Bone marrow (tissue), 2 donors: ENCODE data around the gene DYNC1H1.
A peak's percentile ranks its signal among the peaks of the same experiment; 100 is the strongest.

Source experiments
- DNase-seq, 2 donors: peaks; one replicate each; lab custom pipeline; 2025; lab: John Stamatoyannopoulos, UW

The DYNC1H1 gene

DNA sequence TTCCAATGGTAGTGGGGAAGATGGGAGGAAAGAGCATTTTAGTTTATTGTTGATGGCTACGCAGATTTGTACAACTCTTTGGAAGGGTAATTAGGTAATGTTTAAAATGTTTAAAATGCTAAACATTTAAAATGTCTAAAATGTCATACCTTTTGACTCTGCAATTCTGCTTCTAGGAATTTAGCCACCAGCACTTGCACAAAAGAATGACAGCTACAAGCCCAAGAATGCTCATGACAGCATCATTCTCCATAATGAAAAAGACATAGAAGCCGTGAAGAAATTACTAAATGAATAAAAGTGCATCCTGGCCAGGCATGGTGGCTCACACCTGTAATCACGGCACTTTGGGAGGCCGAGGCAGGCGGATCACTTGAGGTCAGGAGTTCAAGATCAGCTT, 19.9 kb upstream of the DYNC1H1 start:
- DNase-seq, result no peak

DNA sequence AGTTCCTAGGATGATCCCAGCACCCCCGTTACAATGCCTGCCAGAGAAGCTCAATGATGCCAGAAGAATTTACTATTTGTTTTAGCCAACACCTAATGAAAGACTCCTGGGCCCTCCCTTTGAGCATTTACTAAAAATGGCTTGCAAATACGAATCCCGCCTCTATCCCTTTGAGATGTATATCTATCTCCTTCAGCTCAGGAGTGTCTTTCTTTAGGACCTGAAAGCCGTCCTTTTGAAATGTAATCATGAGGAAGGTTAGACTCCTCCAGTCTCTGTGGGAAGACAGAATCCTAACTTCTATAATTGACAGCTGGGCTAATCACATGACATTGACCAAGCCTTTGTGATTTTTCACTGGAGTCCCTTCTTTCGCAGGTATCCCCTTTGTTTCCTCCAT, 19.2 kb upstream of the DYNC1H1 start:
- DNase-seq, result no peak

- no peak for DNase-seq
Measured at GRCh38 chr14:101947577-101947903, 16.8 kb upstream of the DYNC1H1 start.

- peak; percentile 99 for DNase-seq
Measured at GRCh38 chr14:101947904-101948665, 16.3 kb upstream of the DYNC1H1 start.

- no peak for DNase-seq
Measured at GRCh38 chr14:101948666-101949216, 15.6 kb upstream of the DYNC1H1 start.

DNA sequence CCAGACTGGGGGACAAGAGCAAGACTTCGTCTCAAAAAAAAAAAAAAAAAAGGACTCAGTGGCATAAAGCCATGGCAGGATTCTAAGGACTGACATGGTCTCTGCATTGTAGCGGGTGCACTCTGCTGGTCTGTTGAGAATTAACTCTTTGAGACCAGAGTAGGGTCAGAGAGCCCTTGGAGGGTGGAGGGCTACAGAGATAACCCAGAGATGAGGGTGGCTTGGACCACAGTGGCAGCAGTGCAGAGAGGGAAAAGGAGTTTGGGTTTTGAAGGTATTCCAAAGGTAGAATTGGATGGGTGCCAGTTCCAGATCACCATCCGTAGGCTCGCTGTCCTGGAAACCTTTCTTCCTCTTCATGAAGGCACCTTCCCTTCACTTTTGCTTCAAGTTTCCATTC, 14.3 kb upstream of the DYNC1H1 start:
- DNase-seq, result no peak

DNA sequence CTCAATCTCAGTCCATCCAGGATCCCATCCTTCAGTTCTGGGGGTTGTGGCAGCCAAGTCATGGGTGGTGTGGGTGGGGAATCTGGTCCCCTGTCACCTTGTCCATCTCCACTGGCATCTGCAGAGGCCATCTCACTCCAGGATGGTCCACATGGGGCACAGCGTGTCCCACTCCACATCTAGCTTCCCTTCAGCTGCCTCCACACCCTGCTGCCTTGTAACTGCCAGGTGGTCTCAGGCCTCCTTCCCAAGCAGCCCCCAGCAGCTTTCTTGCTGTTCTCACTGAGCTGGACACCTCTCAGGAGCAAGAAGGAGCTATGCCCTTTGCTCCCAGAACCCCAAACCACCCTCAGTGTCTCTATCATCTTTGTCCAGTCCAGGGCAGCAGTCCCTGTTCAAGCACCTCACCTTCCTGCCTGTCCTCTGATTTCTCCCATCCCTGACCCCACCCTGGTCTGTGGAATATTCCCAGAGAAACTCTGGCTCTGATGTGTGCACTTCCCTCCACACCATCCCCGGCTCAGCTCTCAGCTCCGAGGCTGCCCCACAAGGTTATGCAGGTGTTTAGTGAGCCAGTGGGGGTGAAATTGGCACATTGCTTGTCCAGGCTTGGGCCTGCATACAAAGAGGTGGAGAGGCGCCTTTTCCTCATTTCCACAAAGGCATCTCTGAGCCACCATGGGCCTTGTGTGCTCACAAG, 13.7 kb upstream of the DYNC1H1 start:
- no peak for DNase-seq

GRCh38 chr14:101953151-101953550, 11.2 kb upstream of the DYNC1H1 start:
- DNase-seq, result no peak

- DNase-seq, result no peak
Measured at GRCh38 chr14:101954501-101954900, 9.9 kb upstream of the DYNC1H1 start.

GRCh38 chr14:101955695-101956161, 8.6 kb upstream of the DYNC1H1 start:
- DNase-seq, result no peak

DNA sequence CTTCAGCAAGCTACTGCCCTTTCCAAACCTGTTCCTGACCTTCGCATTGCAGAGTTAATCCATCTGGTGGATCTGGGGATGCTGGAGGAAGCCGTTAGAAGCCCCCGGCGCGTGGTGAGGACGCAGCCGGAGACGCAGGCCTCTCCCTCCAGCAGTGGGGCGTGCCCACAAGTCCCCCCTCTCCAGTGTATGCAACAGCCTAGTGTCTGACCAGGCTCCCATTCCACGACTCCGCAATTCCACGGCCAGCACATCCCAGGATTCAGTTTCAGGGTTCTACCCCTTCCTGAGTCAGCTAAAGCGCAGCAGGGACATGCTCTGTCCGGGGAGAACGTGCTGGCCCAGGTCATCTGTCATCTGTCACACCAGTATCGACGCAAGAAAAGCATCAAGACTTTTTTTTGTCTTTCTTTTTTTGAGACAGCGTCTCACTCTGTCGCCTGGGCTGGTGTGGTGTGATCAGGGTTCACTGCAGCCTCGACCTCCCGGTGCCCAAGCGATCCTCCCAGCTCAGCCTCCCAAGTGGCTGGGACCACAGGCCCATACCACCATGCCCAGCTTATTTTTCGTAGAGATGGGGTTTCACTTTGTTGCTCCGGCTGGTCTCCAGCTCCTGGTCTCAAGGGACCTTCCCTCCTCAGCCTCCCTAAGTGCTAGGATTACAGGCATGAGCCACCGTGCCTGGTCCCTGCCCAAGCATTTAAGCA, 8.0 kb upstream of the DYNC1H1 start:
- no peak for DNase-seq

- no peak for DNase-seq
Measured at GRCh38 chr14:101957406-101958234, 6.8 kb upstream of the DYNC1H1 start.

- no peak for DNase-seq
Measured at GRCh38 chr14:101958418-101959180, 5.8 kb upstream of the DYNC1H1 start.

DNA sequence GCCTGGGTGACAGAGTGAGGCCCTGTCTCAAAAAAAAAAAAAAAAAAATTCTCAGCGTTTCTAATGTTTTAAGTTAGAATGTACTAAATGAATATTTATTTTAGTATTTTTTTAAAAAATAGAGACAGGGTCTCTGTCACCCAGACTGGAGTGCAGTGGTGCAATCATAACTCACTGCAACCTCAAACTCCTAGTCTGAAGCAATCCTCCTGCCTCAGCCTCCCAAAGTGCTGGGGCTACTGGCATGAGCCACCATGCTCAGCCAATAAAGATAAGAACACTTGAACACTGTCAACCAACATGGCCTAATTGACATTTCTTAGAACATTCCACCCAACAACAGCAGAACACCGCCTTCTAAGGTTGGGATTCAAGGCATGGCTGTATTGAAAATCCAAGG, 5.1 kb upstream of the DYNC1H1 start:
- DNase-seq, result no peak

GRCh38 chr14:101960225-101960624, 4.1 kb upstream of the DYNC1H1 start:
- peak in 1 of 2 donors; percentile 11 for DNase-seq

DNA sequence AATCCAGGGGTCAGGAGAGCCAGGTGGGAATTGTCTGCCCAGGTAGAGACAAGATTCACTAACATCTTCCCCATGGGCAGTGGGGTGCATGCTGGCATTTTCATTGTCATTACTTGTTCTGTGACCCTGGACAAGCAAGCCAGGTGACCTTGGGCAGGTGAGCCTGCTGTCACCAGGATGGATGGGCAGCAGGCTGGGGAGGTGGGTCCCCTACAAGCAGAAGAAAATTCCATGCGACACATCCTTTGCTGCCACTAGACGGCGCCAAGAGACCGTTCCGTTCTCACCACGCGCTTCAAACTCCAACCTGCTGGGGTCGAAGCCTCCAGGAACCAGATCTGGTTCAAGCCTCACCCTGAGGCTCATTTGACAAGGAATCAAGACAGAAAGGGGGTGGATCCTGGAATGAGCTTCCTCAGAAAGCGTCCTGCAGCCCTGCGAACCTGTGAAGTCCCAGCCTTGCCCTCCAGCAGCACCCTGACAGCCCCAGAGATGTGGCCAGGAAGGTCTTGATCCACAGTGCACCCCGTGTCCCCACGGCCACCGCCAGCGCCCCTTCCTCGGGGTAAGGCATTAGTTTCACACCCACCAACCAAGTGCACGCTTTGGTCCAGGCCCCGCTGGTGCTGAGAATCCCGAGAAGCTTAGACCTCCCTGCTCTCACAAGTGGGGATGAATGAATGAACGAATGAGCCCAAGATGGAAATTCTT, 3.2 kb upstream of the DYNC1H1 start:
- DNase-seq, result peak; percentile 42 to 76

GRCh38 chr14:101961746-101962502, 2.4 kb upstream of the DYNC1H1 start:
- DNase-seq, result no peak

- no peak for DNase-seq
Measured at GRCh38 chr14:101962503-101962874, 1.9 kb upstream of the DYNC1H1 start.

DNA sequence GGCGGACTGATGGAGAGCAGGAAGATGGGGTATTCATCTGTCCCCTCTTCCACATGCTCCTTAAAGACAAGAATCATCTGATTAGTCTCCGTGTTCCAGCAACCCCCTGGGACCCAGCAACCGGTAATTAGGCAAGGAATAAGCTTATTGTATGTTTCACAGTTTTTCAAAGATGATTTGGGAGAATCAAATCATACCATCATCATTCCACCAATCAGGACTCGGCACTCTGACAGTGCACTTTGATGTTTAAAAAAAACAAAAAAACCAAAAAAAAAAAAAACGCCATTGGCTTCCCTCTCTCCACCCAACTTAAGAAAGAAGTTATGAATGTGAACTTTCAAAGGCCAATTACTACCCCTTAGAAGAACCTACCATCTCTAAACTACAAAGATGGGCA, 1.3 kb upstream of the DYNC1H1 start:
- no peak for DNase-seq
